GM10266 (cell line): ENCODE data around the gene KRTAP10-4.
"Not testable (repeated sequence)": the region's sequence is repeated elsewhere in the genome, so short reads cannot be mapped to it uniquely, and the experiment has no call there.

Source experiments
- DNase-seq: peaks from one replicate; pipeline ENCODE4 v3.0.0; 2012; ENCODE audit errors: extremely low spot score
- TF ChIP-seq, protein P1 (sequence below): IDR thresholded peaks from 2 replicates; pipeline ENCODE4 v1.5.1; 2012; ENCODE audit warnings: mild to moderate bottlenecking, low read depth; ENCODE audit not compliant: control insufficient read depth, insufficient read depth; ENCODE audit errors: missing control alignments

KRTAP10-4 gene, protein sequence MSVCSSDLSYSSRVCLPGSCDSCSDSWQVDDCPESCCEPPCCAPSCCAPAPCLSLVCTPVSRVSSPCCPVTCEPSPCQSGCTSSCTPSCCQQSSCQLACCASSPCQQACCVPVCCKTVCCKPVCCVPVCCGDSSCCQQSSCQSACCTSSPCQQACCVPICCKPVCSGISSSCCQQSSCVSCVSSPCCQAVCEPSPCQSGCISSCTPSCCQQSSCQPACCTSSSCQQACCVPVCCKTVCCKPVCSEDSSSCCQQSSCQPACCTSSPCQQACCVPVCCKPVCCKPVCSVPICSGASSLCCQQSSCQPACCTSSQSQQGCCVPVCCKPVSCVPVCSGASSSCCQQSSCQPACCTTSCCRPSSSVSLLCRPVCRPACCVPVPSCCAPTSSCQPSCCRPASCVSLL

DNA sequence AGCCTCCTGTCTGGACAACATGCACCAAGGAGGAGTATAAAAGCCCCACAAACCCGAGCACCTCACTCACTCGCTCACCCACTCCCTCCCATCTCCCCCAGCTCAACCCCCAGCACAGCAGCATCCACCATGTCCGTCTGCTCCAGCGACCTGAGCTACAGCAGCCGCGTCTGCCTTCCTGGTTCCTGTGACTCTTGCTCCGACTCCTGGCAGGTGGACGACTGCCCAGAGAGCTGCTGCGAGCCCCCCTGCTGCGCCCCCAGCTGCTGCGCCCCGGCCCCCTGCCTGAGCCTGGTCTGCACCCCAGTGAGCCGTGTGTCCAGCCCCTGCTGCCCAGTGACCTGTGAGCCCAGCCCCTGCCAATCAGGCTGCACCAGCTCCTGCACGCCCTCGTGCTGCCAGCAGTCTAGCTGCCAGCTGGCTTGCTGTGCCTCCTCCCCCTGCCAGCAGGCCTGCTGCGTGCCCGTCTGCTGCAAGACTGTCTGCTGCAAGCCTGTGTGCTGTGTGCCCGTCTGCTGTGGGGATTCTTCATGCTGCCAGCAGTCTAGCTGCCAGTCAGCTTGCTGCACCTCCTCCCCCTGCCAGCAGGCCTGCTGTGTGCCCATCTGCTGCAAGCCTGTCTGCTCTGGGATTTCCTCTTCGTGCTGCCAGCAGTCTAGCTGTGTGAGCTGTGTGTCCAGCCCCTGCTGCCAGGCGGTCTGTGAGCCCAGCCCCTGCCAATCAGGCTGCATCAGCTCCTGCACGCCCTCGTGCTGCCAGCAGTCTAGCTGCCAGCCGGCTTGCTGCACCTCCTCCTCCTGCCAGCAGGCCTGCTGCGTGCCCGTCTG is at the start of gene KRTAP10-4:
KRTAP10-4 (plus strand) TSS at position 100 of the 827 bp plus-strand sequence; CDS start at position 130, 30 bp downstream.
- not testable (repeated sequence) for DNase-seq

DNA sequence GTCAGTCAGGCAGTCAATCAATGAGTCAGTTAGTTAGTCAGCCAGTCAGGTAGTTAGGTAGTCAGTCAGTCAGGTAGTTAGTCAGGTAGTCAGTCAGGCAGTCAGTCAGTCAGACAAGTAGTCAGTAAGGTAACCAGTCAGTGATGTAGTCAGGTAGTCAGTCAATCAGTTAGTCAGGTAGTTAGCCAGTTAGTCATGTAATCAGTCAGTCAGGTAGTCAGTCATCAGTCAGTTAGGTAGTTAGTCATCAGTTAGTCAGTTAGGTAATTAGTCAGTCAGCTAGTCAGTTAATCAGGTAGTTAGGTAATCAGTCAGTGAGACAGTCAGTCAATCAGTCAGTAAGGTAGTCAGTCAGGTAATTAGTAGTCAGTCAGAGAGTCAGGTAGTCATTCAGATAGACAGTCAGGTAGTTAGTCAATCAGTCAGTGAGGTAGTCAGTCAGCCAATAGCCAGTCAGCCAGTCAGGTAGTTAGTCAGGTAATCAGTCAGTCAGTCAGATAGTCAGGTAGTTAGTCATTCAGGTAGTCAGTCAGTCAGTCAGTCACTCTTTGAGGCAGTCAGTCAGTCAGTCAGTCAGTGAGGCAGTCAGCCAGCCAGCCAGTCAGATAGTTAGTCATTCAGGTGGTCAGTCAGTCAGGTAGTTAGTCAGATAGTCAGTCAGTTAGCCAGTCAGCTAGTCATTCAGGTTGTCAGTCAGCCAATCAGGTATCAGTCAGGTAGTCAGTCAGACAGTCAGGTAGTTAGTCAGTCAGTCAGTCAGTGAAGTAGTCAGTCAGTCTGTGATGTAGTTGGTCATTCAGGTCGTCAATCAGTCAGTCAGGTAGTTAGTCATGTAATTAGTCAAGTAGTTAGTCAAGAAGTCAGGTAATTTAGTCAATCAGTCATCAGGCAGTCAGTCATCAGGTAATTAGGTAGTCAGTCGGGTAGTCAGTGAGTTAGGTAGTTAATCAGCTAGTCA is 48.8 kb upstream of the KRTAP10-4 start:
- no peak for DNase-seq
- TF ChIP-seq, protein P1, sequence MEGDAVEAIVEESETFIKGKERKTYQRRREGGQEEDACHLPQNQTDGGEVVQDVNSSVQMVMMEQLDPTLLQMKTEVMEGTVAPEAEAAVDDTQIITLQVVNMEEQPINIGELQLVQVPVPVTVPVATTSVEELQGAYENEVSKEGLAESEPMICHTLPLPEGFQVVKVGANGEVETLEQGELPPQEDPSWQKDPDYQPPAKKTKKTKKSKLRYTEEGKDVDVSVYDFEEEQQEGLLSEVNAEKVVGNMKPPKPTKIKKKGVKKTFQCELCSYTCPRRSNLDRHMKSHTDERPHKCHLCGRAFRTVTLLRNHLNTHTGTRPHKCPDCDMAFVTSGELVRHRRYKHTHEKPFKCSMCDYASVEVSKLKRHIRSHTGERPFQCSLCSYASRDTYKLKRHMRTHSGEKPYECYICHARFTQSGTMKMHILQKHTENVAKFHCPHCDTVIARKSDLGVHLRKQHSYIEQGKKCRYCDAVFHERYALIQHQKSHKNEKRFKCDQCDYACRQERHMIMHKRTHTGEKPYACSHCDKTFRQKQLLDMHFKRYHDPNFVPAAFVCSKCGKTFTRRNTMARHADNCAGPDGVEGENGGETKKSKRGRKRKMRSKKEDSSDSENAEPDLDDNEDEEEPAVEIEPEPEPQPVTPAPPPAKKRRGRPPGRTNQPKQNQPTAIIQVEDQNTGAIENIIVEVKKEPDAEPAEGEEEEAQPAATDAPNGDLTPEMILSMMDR: no peak

DNA sequence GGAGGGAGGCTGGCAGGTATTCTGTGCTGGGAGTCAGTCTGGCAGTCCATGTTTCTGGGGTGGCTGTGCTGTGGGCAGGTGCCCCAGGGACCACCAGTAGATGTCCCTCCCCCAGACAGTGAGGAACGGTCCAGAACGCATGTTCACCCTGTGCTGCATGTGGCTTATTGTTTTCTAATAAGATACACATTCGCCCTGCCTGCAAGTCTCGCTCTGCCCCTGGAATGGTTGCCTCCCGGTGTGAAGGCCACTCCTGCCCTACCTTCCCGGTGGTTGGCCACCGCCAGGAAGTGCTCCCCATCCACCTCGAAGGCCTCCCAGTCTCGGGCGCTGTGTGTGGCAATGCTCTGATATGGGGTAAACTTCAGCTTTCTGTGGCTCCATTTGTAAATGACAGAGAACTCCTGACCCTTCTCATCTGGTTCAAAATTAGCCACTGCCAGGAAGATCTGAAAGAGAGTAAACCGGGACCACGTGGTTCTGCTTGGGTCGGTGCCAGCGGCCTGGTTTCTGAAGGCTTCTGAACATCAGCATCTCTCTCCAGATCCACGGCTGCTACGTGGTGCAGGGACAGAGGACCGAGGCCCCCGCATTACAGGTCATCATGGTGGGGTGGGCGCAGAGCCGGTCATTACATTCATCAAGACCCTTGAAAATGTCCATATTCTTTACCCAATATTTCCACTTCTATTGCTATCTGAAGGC is 48.0 kb upstream of the KRTAP10-4 start:
- DNase-seq: no peak
- TF ChIP-seq, protein P1: no peak

DNA sequence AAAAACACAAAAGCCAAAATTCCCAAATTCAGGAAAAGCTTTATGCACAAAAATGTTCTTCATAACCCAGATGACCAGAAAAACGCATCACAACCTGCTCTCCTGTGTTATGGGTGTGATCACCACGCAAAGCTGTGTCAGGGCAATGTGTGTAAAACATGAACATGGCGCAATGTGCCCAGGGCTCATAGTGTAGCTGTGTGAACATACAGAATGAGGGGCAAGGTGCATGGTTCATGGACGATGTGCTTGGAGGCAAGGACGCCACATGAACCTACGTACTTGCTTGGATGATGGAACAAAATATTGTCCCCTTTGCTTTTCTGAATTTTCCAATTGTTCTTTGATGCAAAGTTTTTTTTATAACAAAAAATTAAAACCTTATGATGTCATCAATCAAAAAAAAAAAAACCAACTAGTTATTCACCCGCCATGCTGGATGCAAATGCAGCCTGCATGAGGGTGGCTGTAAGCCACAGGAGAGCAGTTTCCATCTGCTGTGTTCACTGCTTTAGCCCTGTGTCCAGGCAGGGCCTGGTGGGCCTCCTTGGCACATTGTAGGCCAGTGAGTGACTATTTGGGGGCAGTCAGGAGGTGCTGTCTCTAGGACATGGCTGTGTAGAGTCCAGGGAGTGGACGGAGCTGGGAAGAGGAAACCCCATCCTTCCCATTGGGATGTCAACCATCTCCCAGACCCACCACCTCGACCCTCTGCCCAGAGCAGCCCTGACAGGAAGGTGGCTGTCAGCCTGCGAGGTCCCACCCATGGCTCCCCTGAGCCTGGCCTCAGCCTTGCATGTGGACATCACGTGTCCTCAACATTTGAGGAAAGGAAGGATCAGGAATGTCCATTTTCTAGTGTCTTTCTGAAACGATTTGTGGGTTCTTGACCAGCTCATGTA is 47.2 kb upstream of the KRTAP10-4 start:
- TF ChIP-seq, protein P1: no peak
- no peak for DNase-seq

DNA sequence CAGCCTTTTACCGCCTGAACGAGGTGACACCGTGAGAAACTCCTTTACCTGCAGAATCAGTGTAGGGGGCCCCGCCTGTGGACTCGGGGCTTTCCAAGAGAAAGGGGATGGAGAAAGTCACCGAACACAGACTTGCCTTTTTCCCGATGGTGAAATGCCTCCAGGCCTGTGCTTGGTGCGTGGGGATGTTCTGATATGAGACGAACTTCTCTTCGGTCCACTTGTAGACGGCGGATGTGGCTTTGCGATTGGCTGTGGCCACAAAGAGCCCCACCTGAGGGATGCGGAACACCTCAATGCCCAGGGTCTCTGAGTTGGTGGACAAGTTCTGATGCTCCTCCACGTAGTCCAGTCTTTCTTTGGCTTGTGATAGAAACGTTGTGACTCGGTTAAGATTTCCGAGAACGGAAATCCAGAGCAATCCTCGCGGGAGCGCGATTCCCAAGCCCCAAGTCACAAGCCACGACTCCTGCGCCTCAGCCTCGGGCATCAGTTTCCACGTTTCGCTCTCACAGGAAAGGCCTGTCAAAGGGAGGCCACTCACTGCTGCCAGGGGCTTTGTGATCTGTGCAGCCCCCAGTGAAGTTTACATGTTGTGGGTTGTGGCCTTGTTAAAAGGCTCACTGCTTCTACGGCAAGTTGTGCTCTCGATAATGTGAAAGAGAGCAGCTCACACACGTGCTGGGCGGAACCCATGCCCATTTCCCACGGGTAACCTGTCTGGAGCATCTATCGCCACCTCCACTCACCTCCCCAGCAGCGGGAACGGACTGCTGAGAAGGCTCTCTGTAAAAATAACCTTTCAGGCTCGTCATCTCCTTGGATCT is 46.2 kb upstream of the KRTAP10-4 start:
- DNase-seq: no peak
- TF ChIP-seq, protein P1: no peak

DNA sequence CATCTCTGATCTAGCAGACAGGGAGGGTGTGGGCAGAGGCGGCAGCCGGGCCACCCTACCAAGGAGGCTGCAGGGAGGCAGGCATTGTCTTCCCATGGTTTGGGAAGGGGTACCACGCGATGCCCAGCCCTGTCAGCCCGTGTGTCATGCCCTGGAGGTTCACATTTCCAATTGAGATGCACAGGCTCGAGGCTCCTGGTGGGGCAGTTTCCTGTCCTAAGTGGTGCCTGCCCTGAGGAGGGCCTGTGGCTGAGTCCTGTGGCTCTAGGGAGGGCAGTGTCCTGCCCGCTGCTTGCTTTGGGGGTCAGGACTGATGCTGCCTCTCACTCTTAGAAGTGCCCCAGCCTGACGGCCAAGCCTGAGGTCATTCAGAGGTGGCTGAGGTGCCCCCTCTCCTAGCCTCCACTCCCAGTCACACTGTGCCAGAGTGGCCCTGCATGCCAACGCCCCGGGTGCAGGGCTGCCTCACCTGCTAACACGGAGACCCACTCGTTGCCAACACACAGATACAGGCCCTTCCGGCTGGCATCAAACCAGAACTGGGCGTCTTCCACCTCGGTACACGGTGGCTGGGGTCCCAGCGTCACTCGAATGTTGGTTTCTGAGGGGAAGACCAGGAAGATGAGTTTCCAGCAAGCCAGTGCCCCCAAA is 45.4 kb upstream of the KRTAP10-4 start:
- TF ChIP-seq, protein P1: no peak
- no peak for DNase-seq
